A549 treated with AZD9567 at 1 μM for 4 hours (cell line): Measurements from ENCODE around the gene HSPA12B. TPM values are rescaled to one million over a fixed set of nuclear protein-coding genes. Genes with fewer than 3 reads are reported as not detected.

ENCODE experiments used
- total RNA-seq: library from RNA; stranded (reverse); fragments of 200-300 nt; extraction: Qiagen RNA extraction; gene quantifications from 5 replicates; pipeline ENCODE4 v1.2.3, GENCODE V29; 2022; ENCODE audit not compliant: insufficient read depth

Gene HSPA12B
- total RNA-seq = 0.46 to 0.70 TPM (median 0.56 TPM) in 4 of 5 replicates, not detected in the other

DNA sequence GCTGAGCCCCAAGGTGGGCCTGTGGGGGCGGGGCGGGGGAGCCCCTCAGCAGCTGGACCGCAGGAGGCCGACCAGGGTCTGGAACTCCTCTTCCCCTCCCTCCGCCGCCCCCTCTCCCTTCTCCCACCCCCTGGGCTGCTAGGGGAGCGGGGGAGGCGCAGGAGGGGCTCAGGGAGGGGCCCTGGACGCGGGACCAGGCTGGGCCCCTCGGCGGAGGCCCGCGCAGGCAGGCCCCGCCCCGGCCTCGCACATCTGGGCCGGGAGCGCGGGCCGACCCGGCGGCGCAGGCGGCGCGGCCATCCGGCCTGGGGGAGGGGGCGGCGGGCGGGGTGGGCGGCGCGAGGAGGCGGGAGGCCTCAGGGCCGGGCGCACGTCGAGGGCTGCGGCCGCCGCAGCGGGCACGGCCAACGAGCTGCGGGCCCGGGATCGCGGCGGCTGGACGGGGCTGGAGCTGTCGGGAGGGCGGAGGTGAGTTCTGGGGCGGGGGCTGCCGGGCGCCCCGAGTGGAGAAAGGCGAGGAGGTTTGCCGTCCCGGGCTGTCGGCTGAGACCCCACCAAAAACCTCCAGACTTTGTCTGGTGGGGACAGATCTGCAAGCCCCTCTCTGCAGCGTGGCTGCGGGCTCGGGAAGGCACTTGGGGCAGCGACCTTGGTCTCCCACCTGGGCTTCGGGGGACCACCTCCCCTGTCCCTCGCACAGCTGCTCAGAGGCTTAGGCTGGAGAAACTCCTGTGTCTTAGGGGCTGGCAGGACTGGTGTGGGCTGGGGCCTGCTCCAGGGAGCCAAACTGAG is at the start of gene HSPA12B:
HSPA12B (plus strand) TSS at position 359 of the 792 bp plus-strand sequence. CDS start 5,990 bp downstream, outside the sequence.

DNA sequence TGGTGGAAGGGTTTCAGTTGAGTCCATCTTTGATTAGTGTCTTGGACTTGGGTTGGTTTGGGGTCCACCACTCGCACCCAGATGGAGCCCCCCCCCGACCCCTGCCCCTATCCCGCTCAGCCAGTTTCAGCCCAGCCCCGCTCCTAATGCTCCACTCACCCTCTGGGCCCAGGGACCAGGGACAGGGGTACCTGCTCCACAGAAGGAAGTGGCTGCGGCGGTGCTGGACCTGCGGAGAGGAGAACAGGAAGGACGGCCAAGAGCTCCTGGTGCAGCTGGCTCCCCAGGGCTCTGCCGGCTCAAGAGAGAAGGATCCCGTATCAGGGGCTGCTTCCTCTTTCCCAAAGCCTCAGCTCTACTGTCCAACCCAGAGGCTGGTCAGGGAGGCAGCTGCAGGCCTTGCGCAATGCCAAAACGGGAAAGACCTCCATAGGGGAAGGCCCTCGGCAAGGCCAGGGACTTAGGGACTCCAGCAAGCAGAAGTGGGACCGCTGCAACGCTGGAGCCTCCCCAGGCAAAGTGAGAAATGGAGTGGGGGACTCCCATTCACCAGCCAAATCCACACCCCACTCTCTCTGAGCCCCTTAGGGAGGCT is 20.1 kb upstream of the HSPA12B start, which contains the start of gene SIGLEC1:
SIGLEC1 (minus strand) TSS at position 322 of the 595 bp plus-strand sequence. CDS start 5,472 bp downstream, outside the sequence.

GRCh38 chr20:3767427-3768341 is 35.2 kb downstream of the HSPA12B start, which contains the start of gene ADISSP:
Gene ADISSP, minus strand, starts transcription at chr20:3767753. Its CDS starts 7,653 bp downstream, at chr20:3760100.

DNA sequence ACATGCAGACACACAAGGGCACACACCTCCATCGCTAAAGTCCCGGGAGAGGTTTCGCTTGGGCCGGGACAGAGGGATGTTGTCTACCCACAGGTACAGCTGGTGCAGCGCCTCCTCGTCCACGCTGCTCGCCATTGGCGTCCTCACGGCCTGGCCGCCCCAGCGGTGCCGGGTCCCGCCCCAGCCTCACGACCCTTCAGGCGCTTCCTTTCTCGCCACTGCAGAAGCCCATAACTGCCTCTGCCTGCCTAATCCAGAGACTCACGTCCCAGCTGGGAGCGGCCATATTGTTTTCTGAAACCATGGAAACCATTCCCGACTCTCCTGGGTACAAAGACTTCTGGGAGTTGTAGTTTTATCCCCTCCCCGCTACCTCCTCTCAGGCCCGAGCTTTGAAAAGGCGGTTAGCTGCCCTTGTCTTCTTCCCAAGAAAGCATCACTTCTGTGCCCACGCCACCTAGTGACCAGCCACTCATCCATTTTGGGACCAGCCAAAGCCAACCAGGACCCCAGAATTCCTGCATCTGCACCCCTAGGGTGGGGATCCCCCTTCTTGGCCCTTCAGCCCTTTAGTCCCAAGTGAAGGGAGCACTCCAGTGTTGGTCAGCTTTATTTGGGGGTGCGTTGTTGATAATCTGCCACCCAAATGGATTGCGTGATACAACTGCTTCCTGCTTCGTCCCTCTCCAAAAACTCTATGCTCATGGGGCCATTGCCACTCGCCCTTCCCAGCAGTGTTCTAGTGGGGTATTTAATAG is 48.8 kb downstream of the HSPA12B start, which contains the start of gene SPEF1:
SPEF1 (minus strand) TSS at position 296 of the 758 bp plus-strand sequence; CDS start at position 135, 161 bp downstream.

GRCh38 chr20:3786665-3787323 is 54.3 kb downstream of the HSPA12B start, which contains the start of gene CENPB:
Gene CENPB, minus strand, starts transcription at chr20:3786740. Its CDS starts 257 bp downstream, at chr20:3786483.

DNA sequence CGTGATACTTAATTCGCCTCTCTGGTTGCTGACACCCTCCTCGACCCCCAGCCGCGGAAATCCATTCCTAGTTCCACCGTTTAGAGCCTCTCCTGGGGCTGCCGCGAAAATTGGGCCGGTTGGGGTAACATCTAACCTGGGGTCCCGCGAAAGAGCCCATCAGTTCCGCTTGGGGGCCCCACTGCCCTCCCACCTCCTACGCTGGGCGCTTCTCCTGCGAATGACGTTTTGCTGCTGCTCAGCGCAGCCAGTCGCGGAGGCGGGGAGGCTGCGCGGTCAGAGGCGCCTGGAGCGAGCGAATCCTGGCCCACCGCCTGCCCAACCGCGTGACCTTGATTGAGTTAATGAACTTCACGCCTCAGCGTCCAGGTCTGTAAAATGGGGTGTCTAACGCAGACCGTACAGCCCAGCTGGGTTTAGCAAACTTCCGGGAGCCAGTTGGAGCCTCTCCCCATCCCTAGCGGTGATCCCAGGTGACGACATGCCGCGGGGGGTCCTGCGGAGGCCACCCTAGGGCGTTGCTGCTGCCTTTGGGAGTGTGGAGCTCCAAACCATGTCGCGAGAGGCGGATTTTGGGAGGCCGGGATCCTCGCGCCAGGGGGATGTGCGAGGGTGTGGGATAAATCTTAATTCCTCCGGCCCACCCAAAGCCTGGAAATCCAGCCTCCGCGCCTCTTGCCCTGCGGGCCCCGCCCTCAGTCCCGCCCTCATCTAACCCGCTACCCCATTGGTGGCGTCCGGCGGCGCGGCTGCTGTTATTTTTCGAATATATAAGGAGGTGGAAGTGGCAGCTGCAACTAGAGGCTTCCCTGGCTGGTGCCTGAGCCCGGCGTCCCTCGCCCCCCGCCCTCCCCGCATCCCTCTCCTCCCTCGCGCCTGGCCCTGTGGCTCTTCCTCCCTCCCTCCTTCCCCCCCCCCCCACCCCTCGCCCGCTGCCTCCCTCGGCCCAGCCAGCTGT is 63.3 kb downstream of the HSPA12B start, which contains the start of gene CDC25B:
CDC25B (plus strand) TSS at position 800 of the 958 bp plus-strand sequence. CDS start 222 bp downstream, outside the sequence.

Other genes with a start within 250 kb of the HSPA12B start
- gene GFRA4, start 69.3 kb upstream of the HSPA12B start, total RNA-seq = not detected in 5 replicates
- gene ADAM33, start 50.7 kb upstream of the HSPA12B start, total RNA-seq = 0.06 to 0.09 TPM (median 0.06 TPM) in 3 of 5 replicates, not detected in the others
- 0.01 to 0.03 TPM (median 0.03 TPM) in 3 of 5 replicates, not detected in the others for gene SIGLEC1, start 20.1 kb upstream of the HSPA12B start, total RNA-seq
- gene ADISSP, start 35.1 kb downstream of the HSPA12B start, total RNA-seq = 127 to 178 TPM (median 163 TPM) in 5 replicates
- gene SPEF1, start 48.8 kb downstream of the HSPA12B start, total RNA-seq = 2.0 to 2.4 TPM (median 2.1 TPM) in 4 of 5 replicates, not detected in the other
- gene CENPB, start 54.1 kb downstream of the HSPA12B start, total RNA-seq = 112 to 119 TPM (median 115 TPM) in 5 replicates
- 174 to 209 TPM (median 207 TPM) in 5 replicates for gene CDC25B, start 63.6 kb downstream of the HSPA12B start, total RNA-seq
- gene AP5S1, start 87.9 kb downstream of the HSPA12B start, total RNA-seq = 18.0 to 19.7 TPM (median 18.7 TPM) in 5 replicates
- 19.0 to 22.4 TPM (median 21.8 TPM) in 5 replicates for gene MAVS, start 114.1 kb downstream of the HSPA12B start, total RNA-seq
- gene PANK2, start 156.7 kb downstream of the HSPA12B start, total RNA-seq = 55.0 to 59.2 TPM (median 56.6 TPM) in 5 replicates